ENCODE data around the gene SAMD4B.
A peak's percentile ranks its signal among the peaks of the same experiment; 100 is the strongest.

SAMD4B gene

DNA sequence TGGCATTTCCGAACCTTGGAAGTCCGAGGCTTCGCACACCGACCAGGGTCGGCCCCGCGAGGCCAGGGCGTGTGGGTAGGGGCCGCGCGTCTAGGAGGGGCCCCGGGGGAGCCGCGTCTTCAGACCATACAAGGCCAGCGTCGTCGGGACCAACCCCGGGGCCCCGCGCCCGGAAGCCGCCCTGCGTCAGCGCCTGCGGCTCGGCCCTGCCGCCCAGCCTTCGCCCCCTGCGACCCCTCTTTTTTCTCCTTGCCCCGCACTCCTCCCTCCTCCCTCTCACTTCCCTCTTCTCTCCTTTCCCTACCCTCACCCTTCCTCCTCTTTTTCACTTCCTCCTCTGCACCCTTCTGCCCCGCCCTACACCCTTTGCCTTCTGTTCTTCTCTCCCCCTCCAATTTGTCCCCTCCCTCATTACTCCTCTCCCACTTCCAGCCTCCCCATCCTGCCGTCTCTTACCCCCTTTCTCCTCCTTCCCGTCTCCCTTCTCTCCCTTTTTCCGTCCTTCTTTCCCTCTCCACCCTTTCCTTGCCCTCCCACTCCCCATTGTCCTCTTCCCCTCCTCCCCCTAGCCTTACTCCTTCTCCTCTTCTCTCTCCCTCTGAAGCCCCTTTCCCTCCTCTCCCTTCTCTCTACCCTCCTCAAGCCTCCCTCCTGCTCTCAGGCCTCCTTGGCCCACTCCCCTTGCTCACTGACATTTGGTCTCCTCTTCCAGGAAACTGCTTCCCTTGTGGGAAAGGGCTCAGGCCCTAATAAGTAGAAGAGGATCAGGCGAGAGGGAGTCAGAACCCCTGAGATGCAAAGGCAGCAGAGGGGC, 68.0 kb downstream of the SAMD4B start:
- peak; percentile 72 for DNase-seq

DNA sequence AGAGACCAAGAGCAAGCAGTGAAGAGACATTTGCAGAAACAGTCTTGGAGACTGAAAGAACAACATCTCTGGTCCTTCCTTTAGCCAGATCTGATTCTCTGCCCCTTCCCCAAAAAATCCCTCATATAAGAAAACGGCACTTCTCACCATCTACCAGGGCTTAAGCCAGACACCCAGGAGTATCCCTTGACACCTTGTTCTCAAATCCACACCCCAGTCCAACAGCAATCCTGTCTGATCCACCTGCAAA, 68.5 kb downstream of the SAMD4B start:
- no peak for DNase-seq

- peak; percentile 31 for DNase-seq
These were observed 69.0 kb downstream of the SAMD4B start for GRCh38 chr19:39411081-39411831.

DNA sequence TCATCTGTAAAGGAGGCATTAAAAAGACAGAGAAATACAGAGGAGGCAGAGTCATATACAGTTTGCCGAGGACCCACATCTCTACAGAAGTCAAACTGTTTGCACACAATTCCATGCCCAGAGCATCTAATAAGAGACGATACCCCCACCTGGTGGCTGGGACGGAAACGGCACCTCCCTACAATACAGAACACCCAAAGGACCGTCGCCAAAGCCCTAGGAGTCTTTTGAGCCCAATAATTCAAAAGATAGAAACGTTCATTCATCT, 69.5 kb downstream of the SAMD4B start:
- DNase-seq = peak; percentile 90

GRCh38 chr19:39412100-39412866, 70.1 kb downstream of the SAMD4B start, which contains the start of gene PLEKHG2:
Gene PLEKHG2 (plus strand): TSS chr19:39412669. CDS start chr19:39414087, 1,418 bp downstream.
- DNase-seq = peak; percentile 94

DNA sequence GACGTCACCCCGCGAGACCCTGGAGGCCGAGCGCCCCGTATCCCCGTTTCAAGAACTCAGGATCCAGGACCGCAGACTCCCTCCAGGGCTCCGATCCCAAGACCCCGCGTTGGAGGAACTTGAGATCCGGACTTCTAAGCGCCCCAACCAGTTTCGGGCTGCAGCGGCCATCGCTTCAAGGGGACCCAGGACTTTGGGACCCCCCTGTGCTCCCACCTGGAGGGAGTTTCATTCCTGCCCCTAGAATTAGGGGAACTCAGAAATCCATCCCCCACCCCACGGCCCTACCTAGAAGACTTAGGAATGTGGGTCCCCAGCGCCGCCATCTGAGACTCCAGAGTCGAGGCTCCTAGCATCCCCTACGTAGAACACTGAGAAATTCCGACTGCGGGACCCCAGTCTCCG, 70.6 kb downstream of the SAMD4B start:
- DNase-seq = no peak

DNA sequence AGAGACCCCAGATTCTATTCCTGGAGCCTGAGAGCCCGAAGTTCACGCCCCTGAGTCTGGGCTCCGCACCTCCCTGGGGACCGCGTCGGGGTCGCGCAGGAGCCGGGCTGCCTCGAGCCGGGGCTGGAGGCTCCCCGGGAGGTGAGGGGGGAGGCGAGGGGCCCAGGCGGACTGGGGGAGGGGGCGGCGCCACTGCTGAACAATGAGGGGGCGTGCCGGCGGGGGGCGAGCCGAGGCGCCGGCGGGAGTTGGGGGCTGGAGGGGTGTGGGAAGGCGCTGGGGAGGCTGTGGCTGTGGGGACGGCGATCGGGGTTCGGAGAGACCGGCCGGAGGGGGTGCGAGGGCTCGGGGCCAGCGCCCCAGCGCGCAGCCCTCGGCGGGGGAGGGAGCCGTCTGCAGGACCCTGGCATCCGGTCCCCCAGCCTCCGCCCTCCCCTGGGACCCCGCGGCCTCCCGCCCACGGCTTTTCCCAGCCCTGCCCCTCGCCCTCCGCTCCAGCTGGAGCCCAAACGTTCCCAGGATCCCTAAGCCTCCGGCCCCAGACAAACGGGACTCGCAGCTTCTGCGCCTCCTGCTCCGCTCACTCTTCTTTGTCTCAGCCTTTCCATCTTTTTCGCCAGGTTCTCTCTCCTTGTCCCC, 71.2 kb downstream of the SAMD4B start:
- DNase-seq = peak; percentile 30

GRCh38 chr19:39413911-39414608, 71.8 kb downstream of the SAMD4B start:
- no peak for DNase-seq

DNA sequence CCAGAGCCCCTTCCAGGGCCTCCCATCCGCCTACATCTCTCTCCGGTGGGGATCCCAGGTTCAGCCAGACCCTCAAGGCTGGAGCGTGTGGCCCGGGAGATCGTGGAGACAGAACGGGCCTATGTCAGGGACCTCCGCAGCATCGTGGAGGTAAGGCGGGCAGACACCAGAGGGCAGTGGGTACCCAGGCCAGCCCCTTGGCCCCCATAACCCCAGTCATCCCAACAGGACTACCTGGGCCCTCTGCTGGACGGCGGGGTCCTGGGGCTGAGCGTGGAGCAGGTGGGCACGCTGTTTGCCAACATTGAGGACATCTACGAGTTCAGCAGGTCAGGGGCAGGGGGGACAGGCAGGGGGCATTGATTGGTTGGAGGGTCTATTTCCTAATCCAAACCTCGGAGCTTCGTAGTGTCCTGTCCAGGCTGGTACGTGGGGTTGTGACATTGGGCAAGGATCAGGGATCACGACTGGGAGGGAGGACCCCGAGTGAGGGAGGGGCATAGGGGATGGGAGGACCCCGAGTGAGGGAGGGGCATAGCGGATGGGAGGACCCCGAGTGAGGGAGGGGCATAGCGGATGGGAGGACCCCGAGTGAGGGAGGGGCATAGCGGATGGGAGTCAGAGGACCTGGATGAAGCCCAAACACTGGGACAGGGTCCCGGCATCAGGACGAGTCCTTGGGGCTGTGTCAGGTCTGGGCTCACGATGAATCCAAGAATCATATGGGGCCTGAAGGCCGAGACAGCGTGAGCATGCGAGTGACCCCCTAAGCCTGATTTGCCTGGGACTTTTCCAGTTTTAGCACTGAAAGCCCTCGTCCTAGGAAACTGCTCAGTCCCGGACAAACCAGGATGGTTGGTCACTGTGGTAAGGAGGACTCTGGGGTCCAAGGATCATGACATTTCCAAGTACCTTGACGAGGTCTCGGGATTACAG, 73.2 kb downstream of the SAMD4B start:
- no peak for DNase-seq

DNA sequence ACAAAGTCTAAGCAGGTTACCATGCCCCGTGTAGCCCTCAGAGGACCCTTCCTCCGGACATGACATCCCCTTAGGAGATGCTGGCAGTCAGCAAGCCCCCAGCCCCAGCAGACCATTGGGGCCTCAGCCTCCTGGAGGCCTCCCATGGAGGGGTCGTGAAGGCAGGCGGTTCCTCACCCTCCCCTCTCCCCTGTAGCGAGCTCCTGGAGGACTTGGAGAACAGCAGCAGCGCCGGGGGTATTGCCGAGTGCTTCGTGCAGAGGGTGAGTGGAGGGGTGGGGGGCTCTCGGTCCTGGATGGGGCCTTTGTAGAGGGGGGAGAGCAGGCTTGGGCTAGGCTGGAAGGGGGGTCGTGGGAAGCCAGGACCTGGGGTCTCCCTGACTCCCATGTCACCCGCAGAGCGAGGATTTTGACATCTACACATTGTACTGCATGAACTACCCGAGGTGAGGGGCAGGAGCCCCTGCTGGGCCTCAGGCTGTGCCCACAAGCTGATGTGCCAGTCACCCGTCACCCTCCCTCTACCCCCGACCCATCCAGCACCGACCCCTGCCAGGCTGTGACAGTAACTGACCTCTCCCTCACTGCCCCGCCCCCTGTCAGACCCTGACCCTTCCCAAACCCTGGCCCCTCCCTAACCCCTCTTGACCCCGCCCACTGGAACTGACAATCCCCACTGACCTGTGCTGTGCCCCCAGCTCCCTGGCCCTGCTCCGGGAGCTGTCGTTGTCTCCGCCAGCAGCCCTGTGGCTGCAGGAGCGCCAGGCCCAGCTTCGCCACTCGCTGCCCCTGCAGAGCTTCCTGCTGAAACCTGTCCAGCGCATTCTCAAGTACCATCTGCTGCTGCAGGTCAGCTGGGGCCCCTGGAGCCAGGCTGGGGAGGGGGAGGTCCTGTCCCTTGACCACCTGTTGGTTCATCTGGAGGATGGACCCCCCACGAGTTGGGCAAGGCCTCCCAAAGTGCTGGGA, 74.2 kb downstream of the SAMD4B start:
- no peak for DNase-seq

GRCh38 chr19:39417463-39418181, 75.4 kb downstream of the SAMD4B start:
- DNase-seq = no peak

- DNase-seq = no peak
These were observed 76.8 kb downstream of the SAMD4B start for GRCh38 chr19:39419003-39419402.

GRCh38 chr19:39420769-39421168, 78.5 kb downstream of the SAMD4B start:
- DNase-seq = no peak

GRCh38 chr19:39422020-39422419, 79.8 kb downstream of the SAMD4B start:
- no peak for DNase-seq

- no peak for DNase-seq
These were observed 81.3 kb downstream of the SAMD4B start for GRCh38 chr19:39423258-39424086.

DNA sequence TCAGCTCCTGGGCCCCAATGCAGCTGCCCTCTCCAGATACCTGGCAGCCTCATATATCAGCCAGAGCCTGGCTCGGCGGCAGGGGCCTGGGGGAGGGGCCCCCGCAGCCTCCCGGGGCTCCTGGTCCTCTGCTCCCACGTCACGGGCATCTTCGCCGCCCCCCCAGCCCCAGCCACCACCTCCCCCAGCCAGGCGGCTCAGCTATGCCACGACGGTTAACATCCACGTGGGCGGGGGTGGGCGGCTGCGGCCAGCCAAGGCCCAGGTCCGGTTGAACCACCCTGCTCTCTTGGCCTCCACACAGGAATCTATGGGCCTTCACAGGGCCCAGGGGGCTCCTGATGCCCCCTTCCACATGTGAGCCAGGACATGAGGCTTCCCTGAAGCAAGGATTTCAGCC, 82.7 kb downstream of the SAMD4B start:
- no peak for DNase-seq

DNA sequence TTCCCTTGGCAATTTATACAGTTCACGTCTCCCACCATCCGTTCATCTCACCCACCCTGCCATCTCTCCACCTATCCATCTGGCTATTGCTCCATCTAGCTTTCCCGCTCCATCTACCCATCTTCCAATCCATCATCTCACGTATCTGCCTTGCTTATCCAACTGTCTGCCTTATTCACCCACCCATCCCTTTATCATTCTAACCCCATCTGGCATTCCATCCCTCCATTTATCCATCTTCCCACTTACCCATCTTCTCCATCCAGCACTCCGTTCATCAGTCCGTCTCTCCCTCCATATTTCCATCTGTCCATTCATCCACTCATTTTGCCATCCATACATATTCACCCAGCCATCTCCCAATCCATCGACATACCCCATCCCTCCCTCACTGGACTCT, 83.5 kb downstream of the SAMD4B start:
- no peak for DNase-seq

DNA sequence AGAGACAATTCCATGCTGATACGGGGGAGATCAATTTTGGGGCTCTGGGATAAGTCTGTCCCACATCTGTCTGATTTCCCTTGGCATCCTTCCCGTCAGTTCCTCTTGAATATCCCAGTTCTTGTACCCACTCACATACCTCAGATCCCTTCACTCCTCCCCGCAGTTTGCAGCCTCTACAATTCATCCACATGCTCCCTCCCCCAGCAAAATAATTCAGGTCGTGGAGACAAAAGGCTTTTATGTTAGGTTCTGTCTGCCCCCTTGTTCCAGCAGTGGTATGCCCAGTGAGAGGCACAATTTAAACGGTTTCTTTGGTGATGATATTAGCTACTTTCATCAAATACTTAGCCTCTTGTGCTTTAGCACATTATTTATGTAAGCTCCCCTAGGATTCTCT, 83.9 kb downstream of the SAMD4B start:
- no peak for DNase-seq

DNA sequence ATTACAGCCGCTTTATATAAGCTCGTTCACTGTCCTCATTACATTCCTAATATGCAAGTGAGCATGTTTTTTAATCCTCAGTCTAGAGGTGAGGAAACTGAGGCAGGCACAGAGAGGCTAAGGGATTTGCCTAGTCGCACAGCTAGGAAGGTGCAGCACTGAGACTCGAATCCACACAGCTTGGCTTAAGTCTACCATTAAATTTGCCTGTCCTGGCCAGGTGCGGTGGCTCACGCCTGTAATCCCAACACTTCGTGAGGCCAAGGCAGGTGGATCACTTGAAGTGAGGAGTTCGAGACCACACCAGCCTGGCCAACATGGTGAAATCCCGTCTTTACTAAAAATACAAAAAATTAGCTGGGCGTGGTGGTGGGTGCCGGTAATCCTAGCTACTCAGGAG, 85.5 kb downstream of the SAMD4B start:
- DNase-seq = no peak
